Measurements from ENCODE around the gene ARMC5. TPM values are rescaled to one million over a fixed set of nuclear protein-coding genes. Genes with fewer than 3 reads are reported as not detected.

The ARMC5 gene
- total and polyA plus RNA-seq, 9 of the 15 experiments (the other 6 are each of a cell fraction or from before 2014, with no cell fraction given) = 0.11 to 13.5 (median 2.1) TPM

DNA sequence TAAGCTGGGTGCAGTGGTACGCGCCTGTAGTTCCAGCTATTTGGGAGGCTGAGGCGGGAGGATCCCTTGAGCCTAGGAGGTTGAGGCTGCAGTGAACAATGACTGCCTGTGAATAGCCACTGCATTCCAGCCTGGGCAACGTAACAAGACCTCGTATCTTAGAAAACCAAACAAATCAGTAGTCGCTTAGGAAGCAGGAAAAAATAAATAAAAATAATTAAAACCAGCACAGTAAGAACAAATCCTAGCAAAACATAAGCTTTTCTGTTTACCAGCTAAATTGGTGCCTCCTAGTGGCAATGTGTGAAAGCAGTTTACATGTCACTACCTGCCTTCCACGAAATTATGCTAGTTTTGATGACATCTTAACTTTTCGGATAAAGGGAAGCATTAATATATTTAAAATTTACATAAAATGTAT, 1.3 kb downstream of the ARMC5 start (continued):
- TF ChIP-seq ZNF408 (CRISPR knock-in tag; IDR thresholded peaks at IDR 0.05; ENCODE audit: low read depth) = no peak
- 0 out of 2 replicates have a peak, but pooled peaks have one; percentile 65 for TF ChIP-seq SMARCA5 (IDR thresholded peaks at IDR 0.05)
- TF ChIP-seq KDM1A (IDR thresholded peaks at IDR 0.05) = 0 out of 4 replicates have a peak, but pooled peaks of 1 of the 2 experiments have one; percentile 14
- no peak for TF ChIP-seq SIX5 (IDR thresholded peaks at IDR 0.05; ENCODE audit: borderline replicate concordance in 1 of 2, insufficient read depth in 1 of 2, low read depth in 1 of 2, low read length in 2 of 2)
- no peak for TF ChIP-seq ZNF224 (CRISPR knock-in tag; IDR thresholded peaks at IDR 0.05)
- no peak for TF ChIP-seq POLR2A (conservative IDR thresholded peaks at IDR 0.05)
- TF ChIP-seq, protein P1, sequence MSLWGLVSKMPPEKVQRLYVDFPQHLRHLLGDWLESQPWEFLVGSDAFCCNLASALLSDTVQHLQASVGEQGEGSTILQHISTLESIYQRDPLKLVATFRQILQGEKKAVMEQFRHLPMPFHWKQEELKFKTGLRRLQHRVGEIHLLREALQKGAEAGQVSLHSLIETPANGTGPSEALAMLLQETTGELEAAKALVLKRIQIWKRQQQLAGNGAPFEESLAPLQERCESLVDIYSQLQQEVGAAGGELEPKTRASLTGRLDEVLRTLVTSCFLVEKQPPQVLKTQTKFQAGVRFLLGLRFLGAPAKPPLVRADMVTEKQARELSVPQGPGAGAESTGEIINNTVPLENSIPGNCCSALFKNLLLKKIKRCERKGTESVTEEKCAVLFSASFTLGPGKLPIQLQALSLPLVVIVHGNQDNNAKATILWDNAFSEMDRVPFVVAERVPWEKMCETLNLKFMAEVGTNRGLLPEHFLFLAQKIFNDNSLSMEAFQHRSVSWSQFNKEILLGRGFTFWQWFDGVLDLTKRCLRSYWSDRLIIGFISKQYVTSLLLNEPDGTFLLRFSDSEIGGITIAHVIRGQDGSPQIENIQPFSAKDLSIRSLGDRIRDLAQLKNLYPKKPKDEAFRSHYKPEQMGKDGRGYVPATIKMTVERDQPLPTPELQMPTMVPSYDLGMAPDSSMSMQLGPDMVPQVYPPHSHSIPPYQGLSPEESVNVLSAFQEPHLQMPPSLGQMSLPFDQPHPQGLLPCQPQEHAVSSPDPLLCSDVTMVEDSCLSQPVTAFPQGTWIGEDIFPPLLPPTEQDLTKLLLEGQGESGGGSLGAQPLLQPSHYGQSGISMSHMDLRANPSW (CRISPR knock-in tag; IDR thresholded peaks at IDR 0.05) = no peak
- TF ChIP-seq, protein P2, sequence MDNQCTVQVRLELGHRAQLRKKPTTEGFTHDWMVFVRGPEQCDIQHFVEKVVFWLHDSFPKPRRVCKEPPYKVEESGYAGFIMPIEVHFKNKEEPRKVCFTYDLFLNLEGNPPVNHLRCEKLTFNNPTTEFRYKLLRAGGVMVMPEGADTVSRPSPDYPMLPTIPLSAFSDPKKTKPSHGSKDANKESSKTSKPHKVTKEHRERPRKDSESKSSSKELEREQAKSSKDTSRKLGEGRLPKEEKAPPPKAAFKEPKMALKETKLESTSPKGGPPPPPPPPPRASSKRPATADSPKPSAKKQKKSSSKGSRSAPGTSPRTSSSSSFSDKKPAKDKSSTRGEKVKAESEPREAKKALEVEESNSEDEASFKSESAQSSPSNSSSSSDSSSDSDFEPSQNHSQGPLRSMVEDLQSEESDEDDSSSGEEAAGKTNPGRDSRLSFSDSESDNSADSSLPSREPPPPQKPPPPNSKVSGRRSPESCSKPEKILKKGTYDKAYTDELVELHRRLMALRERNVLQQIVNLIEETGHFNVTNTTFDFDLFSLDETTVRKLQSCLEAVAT (IDR thresholded peaks at IDR 0.05) = no peak
- no peak for TF ChIP-seq PBX2 (CRISPR knock-in tag; IDR thresholded peaks at IDR 0.05; ENCODE audit: low read depth)
- no peak for TF ChIP-seq PBX2 (tag; conservative IDR thresholded peaks at IDR 0.05; ENCODE audit: low read depth)
- TF ChIP-seq ZNF583 (CRISPR knock-in tag; IDR thresholded peaks at IDR 0.05) = peak; percentile 29; the same call in 1 of the 2 replicates
- TF ChIP-seq PURB (CRISPR knock-in tag; IDR thresholded peaks at IDR 0.05; ENCODE audit: low read depth) = no peak
- TF ChIP-seq ZNF507 (tag; conservative IDR thresholded peaks at IDR 0.05) = no peak
- TF ChIP-seq PHB (CRISPR knock-in tag; IDR thresholded peaks at IDR 0.05) = no peak
- no peak for TF ChIP-seq HEY1 (CRISPR knock-in tag; IDR thresholded peaks at IDR 0.05; ENCODE audit: borderline replicate concordance)
- no peak for TF ChIP-seq ZNF316 (IDR thresholded peaks at IDR 0.05)
- peak; percentile 47 to 75 (median 71); a peak in 5 of 6 replicates for TF ChIP-seq CTCF (IDR thresholded peaks at IDR 0.05 in 2 of 3, conservative IDR thresholded peaks at IDR 0.05 in 1 of 3; ENCODE audit: insufficient read depth in 2 of 3, low read depth in 1 of 3, low read length in 3 of 3)
- TF ChIP-seq, protein P3, sequence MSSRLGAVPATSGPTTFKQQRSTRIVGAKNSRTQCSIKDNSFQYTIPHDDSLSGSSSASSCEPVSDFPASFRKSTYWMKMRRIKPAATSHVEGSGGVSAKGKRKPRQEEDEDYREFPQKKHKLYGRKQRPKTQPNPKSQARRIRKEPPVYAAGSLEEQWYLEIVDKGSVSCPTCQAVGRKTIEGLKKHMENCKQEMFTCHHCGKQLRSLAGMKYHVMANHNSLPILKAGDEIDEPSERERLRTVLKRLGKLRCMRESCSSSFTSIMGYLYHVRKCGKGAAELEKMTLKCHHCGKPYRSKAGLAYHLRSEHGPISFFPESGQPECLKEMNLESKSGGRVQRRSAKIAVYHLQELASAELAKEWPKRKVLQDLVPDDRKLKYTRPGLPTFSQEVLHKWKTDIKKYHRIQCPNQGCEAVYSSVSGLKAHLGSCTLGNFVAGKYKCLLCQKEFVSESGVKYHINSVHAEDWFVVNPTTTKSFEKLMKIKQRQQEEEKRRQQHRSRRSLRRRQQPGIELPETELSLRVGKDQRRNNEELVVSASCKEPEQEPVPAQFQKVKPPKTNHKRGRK (tag; IDR thresholded peaks at IDR 0.05) = 0 out of 2 replicates have a peak, but pooled peaks have one; percentile 19
